ENCODE data around the gene LHX1.

DNA sequence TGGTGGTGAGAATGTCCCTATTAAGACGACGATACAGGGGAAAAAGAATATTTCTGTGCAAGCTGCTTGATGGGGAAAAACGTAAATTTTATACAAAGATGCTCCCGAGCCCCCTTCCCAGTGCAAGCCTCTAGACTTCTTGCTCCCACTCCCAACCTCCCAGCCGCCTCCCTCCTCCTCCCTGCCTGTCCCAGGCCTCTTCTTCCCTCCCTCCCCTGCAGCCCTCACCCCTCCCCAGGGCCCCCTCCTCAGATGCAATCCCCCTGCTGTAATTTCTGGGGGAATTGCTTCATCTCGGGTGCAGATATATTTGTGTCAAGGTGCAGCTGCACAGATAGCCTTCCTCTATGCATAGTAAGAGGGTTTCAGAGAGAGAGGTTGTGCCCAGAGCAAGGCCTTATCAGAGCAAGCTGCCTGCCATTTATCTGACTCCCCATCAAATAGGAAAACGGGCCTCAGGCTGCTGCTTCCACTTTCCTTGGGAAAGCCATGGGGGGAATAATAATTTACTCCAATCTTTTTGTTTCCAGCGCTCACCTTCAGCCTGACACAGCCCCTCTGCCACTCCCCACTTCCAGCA lies 47.4 kb upstream of the LHX1 start:
- TF ChIP-seq, protein P1, sequence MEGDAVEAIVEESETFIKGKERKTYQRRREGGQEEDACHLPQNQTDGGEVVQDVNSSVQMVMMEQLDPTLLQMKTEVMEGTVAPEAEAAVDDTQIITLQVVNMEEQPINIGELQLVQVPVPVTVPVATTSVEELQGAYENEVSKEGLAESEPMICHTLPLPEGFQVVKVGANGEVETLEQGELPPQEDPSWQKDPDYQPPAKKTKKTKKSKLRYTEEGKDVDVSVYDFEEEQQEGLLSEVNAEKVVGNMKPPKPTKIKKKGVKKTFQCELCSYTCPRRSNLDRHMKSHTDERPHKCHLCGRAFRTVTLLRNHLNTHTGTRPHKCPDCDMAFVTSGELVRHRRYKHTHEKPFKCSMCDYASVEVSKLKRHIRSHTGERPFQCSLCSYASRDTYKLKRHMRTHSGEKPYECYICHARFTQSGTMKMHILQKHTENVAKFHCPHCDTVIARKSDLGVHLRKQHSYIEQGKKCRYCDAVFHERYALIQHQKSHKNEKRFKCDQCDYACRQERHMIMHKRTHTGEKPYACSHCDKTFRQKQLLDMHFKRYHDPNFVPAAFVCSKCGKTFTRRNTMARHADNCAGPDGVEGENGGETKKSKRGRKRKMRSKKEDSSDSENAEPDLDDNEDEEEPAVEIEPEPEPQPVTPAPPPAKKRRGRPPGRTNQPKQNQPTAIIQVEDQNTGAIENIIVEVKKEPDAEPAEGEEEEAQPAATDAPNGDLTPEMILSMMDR (IDR thresholded peaks at IDR 0.05): no peak
- TF ChIP-seq POLR2A (IDR thresholded peaks at IDR 0.05): no peak
